HepG2 (cell line): ENCODE results near the gene CCS. TPM values are rescaled to one million over a fixed set of nuclear protein-coding genes. Genes with fewer than 3 reads are reported as not detected.

Source experiments
- ELF3 ChIP-seq: IDR thresholded peaks from 2 replicates; pipeline ENCODE4 v1.6.1; 2016; ENCODE audit warnings: missing genetic modification reagents, missing compliant biosample characterization
- ESRRA ChIP-seq: sonication (generic); formaldehyde crosslinking; IDR thresholded peaks from 2 replicates; pipeline ENCODE4 v1.5.1; 2020; ENCODE audit warnings: mild to moderate bottlenecking, low read depth, missing genetic modification reagents
- FOXM1 ChIP-seq: sonication (generic); formaldehyde crosslinking; IDR thresholded peaks from 2 replicates; pipeline ENCODE4 v1.5.0; 2020; ENCODE audit warnings: missing genetic modification reagents
- GPN1 ChIP-seq: sonication (generic); formaldehyde crosslinking; IDR thresholded peaks from 2 replicates; pipeline ENCODE4 v1.5.1; 2020; ENCODE audit warnings: missing genetic modification reagents, borderline replicate concordance
- ISL2 ChIP-seq: sonication (generic); formaldehyde crosslinking; IDR thresholded peaks from 2 replicates; pipeline ENCODE4 v1.5.0; 2020; ENCODE audit warnings: missing genetic modification reagents
- KDM1A ChIP-seq: IDR thresholded peaks from 2 replicates; pipeline ENCODE4 v1.6.1; 2016; ENCODE audit warnings: missing compliant biosample characterization
- MIER2 ChIP-seq: IDR thresholded peaks from 2 replicates; pipeline ENCODE4 v1.6.1; 2016; ENCODE audit warnings: missing biosample characterization, missing genetic modification reagents
- SP1 ChIP-seq, 2 experiments: fragments of 450-650 bp in 1 of 2; sonication (generic) in 1 of 2; formaldehyde crosslinking in 1 of 2; IDR thresholded peaks; 2 replicates each; pipeline versions ENCODE4 v1.4.0 to v1.6.1; 2016 to 2020; ENCODE audit warnings: missing genetic modification reagents in 1 of 2
- ZNF335 ChIP-seq: sonication (generic); formaldehyde crosslinking; IDR thresholded peaks from 2 replicates; pipeline ENCODE4 v1.4.0; 2020; ENCODE audit warnings: missing genetic modification reagents
- ZNF644 ChIP-seq: IDR thresholded peaks from 2 replicates; pipeline ENCODE4 v1.6.1; 2016; ENCODE audit warnings: low read depth
- ZSCAN29 ChIP-seq: sonication (generic); formaldehyde crosslinking; conservative IDR thresholded peaks from 2 replicates; pipeline ENCODE4 v1.4.0; 2020; ENCODE audit warnings: mild to moderate bottlenecking, missing genetic modification reagents
- polyA plus RNA-seq, 8 experiments: library from polyadenylated mRNA; depleted of rRNA in 3 of 8; stranded (reverse) in 7 of 8; unstranded in 1 of 8; fragments of >200 nt; fragmentation: Illumina TruSeq in 4 of 8; extraction: Trizol in 4 of 8; gene quantifications; 2 replicates each; pipeline versions ENCODE4 v1.2.1 to v1.2.3, GENCODE V29; 2011 to 2016; ENCODE audit warnings: low read depth in 4 of 8, missing spikeins in 1 of 8, mixed read lengths in 1 of 8; ENCODE audit not compliant: insufficient read depth in 1 of 8
- total RNA-seq, 5 experiments: library from RNA; depleted of rRNA; stranded (reverse); fragments of >200 nt; fragmentation: Illumina TruSeq; extraction: Trizol; gene quantifications; 2 replicates each; pipeline ENCODE4 v1.2.3, GENCODE V29; 2016; ENCODE audit warnings: low read depth in 1 of 5
- TF ChIP-seq, protein P1 (sequence below): sonication (generic); formaldehyde crosslinking; IDR thresholded peaks from 2 replicates; pipeline ENCODE4 v1.8.0; 2022; ENCODE audit warnings: missing genetic modification reagents, low read depth, mild to moderate bottlenecking, borderline replicate concordance
- TF ChIP-seq, protein P2 (sequence below): sonication (generic); formaldehyde crosslinking; IDR thresholded peaks from 2 replicates; pipeline ENCODE4 v1.4.0; 2020; ENCODE audit warnings: missing genetic modification reagents
- TF ChIP-seq, protein P3 (sequence below): IDR thresholded peaks from 2 replicates; pipeline ENCODE4 v1.6.1; 2016; ENCODE audit warnings: low read depth, missing genetic modification reagents, missing compliant biosample characterization
- TF ChIP-seq, protein P4 (sequence below): sonication (generic); formaldehyde crosslinking; IDR thresholded peaks from 2 replicates; pipeline ENCODE4 v1.4.0; 2020; ENCODE audit warnings: mild to moderate bottlenecking, missing genetic modification reagents

The CCS gene
- total and polyA plus RNA-seq, 2 of the 13 experiments (the other 11 are each of a cell fraction or from before 2014, with no cell fraction given): 25.4 to 44.6 TPM

DNA sequence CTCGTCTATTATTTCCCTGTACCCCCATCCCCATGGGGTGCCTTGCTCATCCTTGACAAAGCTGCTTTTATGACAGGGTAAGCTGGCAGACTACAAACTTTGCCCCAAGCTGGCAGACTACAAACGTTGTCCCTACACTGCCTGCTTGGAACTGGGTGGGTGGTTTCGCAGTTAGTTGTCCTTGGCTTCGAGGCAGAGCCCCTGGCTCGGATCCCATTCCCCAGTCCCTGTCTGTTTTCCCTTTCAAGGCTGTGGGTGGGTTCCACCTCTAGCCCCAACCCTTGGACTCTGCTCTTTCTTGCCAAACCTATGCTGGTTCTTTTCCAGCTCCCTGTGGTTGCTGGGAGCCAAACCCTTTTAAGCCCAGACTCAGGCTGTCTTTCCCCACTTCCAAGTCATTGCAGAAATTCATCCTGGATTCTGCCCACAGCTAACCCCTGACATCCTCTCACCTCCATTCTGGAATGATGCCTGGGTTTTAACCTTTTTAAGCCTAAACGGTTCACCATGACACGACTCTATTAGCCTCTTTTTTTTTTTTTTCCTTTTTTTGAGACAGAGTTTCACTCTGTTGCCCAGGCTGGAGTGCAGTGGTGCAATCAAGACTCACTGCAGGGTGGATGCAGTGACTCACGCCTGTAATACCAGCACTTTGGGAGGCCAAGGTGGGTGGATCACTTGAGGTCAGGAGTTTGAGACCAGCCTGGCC lies 14.3 kb downstream of the CCS start (continued):
- TF ChIP-seq, protein P1, sequence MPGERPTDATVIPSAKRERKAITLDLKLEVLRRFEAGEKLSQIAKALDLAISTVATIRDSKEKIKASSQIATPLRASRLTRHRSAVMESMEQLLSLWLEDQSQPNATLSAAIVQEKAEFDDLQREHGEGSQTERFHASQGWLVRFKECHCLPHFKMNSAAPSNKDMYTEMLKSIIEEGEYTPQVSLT: no peak
- TF ChIP-seq, protein P2, sequence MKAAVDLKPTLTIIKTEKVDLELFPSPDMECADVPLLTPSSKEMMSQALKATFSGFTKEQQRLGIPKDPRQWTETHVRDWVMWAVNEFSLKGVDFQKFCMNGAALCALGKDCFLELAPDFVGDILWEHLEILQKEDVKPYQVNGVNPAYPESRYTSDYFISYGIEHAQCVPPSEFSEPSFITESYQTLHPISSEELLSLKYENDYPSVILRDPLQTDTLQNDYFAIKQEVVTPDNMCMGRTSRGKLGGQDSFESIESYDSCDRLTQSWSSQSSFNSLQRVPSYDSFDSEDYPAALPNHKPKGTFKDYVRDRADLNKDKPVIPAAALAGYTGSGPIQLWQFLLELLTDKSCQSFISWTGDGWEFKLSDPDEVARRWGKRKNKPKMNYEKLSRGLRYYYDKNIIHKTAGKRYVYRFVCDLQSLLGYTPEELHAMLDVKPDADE: no peak
- 0 out of 2 replicates have a peak, but pooled peaks have one; percentile 21 for TF ChIP-seq ELF3 (CRISPR knock-in tag)
- TF ChIP-seq, protein P3, sequence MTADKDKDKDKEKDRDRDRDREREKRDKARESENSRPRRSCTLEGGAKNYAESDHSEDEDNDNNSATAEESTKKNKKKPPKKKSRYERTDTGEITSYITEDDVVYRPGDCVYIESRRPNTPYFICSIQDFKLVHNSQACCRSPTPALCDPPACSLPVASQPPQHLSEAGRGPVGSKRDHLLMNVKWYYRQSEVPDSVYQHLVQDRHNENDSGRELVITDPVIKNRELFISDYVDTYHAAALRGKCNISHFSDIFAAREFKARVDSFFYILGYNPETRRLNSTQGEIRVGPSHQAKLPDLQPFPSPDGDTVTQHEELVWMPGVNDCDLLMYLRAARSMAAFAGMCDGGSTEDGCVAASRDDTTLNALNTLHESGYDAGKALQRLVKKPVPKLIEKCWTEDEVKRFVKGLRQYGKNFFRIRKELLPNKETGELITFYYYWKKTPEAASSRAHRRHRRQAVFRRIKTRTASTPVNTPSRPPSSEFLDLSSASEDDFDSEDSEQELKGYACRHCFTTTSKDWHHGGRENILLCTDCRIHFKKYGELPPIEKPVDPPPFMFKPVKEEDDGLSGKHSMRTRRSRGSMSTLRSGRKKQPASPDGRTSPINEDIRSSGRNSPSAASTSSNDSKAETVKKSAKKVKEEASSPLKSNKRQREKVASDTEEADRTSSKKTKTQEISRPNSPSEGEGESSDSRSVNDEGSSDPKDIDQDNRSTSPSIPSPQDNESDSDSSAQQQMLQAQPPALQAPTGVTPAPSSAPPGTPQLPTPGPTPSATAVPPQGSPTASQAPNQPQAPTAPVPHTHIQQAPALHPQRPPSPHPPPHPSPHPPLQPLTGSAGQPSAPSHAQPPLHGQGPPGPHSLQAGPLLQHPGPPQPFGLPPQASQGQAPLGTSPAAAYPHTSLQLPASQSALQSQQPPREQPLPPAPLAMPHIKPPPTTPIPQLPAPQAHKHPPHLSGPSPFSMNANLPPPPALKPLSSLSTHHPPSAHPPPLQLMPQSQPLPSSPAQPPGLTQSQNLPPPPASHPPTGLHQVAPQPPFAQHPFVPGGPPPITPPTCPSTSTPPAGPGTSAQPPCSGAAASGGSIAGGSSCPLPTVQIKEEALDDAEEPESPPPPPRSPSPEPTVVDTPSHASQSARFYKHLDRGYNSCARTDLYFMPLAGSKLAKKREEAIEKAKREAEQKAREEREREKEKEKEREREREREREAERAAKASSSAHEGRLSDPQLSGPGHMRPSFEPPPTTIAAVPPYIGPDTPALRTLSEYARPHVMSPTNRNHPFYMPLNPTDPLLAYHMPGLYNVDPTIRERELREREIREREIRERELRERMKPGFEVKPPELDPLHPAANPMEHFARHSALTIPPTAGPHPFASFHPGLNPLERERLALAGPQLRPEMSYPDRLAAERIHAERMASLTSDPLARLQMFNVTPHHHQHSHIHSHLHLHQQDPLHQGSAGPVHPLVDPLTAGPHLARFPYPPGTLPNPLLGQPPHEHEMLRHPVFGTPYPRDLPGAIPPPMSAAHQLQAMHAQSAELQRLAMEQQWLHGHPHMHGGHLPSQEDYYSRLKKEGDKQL (CRISPR knock-in tag): no peak
- TF ChIP-seq MIER2 (CRISPR knock-in tag): no peak
- TF ChIP-seq SP1 (IDR thresholded peaks at IDR 0.05): no peak
- no peak for TF ChIP-seq SP1 (CRISPR knock-in tag; IDR thresholded peaks at IDR 0.05)
- TF ChIP-seq KDM1A (CRISPR knock-in tag): no peak
- no peak for TF ChIP-seq ZNF335 (CRISPR knock-in tag)
- no peak for TF ChIP-seq GPN1 (CRISPR knock-in tag)
- no peak for TF ChIP-seq ESRRA (CRISPR knock-in tag)
- TF ChIP-seq ZNF644 (CRISPR knock-in tag): peak; percentile 55; the same call in 1 of the 2 replicates
- no peak for TF ChIP-seq ISL2 (CRISPR knock-in tag)
- TF ChIP-seq FOXM1 (CRISPR knock-in tag): no peak
- TF ChIP-seq, protein P4, sequence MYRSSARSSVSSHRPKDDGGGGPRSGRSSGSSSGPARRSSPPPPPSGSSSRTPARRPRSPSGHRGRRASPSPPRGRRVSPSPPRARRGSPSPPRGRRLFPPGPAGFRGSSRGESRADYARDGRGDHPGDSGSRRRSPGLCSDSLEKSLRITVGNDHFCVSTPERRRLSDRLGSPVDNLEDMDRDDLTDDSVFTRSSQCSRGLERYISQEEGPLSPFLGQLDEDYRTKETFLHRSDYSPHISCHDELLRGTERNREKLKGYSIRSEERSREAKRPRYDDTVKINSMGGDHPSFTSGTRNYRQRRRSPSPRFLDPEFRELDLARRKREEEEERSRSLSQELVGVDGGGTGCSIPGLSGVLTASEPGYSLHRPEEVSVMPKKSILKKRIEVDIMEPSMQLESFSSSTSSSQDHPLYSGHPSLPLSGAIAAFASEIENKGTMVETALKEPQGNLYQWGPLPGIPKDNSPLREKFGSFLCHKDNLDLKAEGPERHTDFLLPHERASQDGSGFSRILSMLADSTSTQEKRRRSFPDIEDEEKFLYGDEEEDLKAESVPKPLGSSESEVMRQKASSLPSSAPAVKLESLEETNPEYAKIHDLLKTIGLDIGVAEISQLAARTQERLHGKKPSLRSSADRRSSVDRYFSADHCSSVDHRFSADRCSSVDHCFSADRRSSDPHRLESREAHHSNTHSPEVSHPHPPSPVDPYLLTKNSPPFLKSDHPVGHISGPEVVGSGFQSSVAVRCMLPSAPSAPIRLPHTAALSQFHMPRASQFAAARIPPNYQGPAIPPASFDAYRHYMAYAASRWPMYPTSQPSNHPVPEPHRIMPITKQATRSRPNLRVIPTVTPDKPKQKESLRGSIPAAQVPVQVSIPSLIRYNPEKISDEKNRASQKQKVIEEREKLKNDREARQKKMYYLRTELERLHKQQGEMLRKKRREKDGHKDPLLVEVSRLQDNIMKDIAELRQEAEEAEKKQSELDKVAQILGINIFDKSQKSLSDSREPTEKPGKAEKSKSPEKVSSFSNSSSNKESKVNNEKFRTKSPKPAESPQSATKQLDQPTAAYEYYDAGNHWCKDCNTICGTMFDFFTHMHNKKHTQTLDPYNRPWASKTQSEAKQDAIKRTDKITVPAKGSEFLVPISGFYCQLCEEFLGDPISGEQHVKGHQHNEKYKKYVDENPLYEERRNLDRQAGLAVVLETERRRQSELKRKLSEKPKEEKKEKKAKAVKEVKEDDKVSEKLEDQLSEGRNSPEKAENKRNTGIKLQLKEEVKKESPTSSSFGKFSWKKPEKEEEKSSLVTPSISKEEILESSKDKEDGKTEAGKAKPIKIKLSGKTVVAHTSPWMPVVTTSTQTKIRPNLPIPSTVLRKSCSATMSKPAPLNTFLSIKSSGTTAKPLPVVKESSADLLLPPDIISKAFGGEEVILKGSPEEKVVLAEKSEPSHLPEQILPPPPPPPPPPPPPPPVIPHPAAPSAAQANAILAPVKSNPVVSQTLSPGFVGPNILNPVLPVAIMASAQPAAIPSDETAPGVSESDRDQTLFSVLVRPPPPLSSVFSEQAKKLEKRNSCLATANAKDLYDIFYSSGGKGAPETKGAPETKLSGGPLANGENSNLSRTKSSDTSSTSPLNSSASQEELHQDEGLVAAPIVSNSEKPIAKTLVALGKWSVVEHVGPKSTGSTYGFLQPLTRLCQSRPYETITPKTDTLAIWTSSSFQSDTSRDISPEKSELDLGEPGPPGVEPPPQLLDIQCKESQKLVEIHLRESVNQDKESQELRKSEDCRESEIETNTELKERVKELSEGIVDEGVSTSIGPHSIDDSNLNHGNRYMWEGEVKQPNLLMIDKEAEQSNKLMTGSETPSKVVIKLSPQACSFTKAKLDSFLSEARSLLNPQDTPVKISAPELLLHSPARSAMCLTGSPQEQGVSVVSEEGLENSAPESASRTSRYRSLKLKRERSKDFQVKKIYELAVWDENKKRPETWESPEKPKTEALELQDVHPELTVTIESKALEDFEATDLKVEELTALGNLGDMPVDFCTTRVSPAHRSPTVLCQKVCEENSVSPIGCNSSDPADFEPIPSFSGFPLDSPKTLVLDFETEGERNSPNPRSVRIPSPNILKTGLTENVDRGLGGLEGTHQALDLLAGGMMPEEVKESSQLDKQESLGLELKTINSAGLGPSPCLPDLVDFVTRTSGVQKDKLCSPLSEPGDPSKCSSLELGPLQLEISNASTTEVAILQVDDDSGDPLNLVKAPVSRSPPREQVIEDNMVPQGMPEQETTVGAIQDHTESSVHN: no peak
- no peak for TF ChIP-seq ZSCAN29 (CRISPR knock-in tag)
